Osteocyte (in vitro differentiated cells): ENCODE data around the gene SHISA7. TPM values are rescaled to one million over a fixed set of nuclear protein-coding genes. Genes with fewer than 3 reads are reported as not detected.

ENCODE experiments used
- total RNA-seq: library from RNA; stranded (reverse); gene quantifications from 2 replicates; pipeline ENCODE4 v1.2.1, GENCODE V29; 2021

The SHISA7 gene
- total RNA-seq, 1 donor from 2014 or later = not detected

Other genes starting within 250 kb of the SHISA7 start
- gene PTPRH, start 233.8 kb downstream of the SHISA7 start, total RNA-seq = 0.31 TPM in 1 of 2 replicates, not detected in the other
- gene TMEM86B, start 214.5 kb downstream of the SHISA7 start, total RNA-seq = 2.9 and 3.2 TPM in 2 replicates
- gene PPP6R1, start 184.3 kb downstream of the SHISA7 start, total RNA-seq = 63.0 and 67.1 TPM in 2 replicates
- gene HSPBP1, start 163.2 kb downstream of the SHISA7 start, total RNA-seq = 29.8 and 33.2 TPM in 2 replicates
- gene BRSK1, start 159.3 kb downstream of the SHISA7 start, total RNA-seq = 18.0 and 23.9 TPM in 2 replicates
- gene TMEM150B, start 118.0 kb downstream of the SHISA7 start, total RNA-seq = not detected in 2 replicates
- gene KMT5C, start 103.4 kb downstream of the SHISA7 start, total RNA-seq = 12.4 and 18.6 TPM in 2 replicates
- not detected in 2 replicates for gene COX6B2, start 88.6 kb downstream of the SHISA7 start, total RNA-seq
- gene GARIN5B, start 80.0 kb downstream of the SHISA7 start, total RNA-seq = not detected in 2 replicates
- 0.91 and 1.0 TPM in 2 replicates for gene IL11, start 72.8 kb downstream of the SHISA7 start, total RNA-seq
- gene TMEM190, start 66.5 kb downstream of the SHISA7 start, total RNA-seq = not detected in 2 replicates
- 0.70 and 1.1 TPM in 2 replicates for gene TMEM238, start 59.0 kb downstream of the SHISA7 start, total RNA-seq
- gene RPL28, start 57.4 kb downstream of the SHISA7 start, total RNA-seq = 1,845 and 2,000 TPM in 2 replicates
- gene UBE2S, start 35.5 kb downstream of the SHISA7 start, total RNA-seq = 70.7 and 71.1 TPM in 2 replicates
- 37.0 and 39.8 TPM in 2 replicates for gene ISOC2, start 18.3 kb upstream of the SHISA7 start, total RNA-seq
- gene C19orf85, start 21.5 kb upstream of the SHISA7 start, total RNA-seq = not detected in 2 replicates
- 10.4 and 11.6 TPM in 2 replicates for gene ZNF628, start 33.3 kb upstream of the SHISA7 start, total RNA-seq
- 54.2 and 58.2 TPM in 2 replicates for gene NAT14, start 41.9 kb upstream of the SHISA7 start, total RNA-seq
- gene SSC5D, start 45.1 kb upstream of the SHISA7 start, total RNA-seq = 21.5 and 22.1 TPM in 2 replicates
- not detected in 2 replicates for gene SBK2, start 93.8 kb upstream of the SHISA7 start, total RNA-seq
- not detected in 2 replicates for gene SBK3, start 102.2 kb upstream of the SHISA7 start, total RNA-seq
- gene ZNF579, start 137.5 kb upstream of the SHISA7 start, total RNA-seq = 27.4 and 29.2 TPM in 2 replicates
- gene FIZ1, start 156.2 kb upstream of the SHISA7 start, total RNA-seq = 17.0 and 19.1 TPM in 2 replicates
- gene ZNF524, start 157.0 kb upstream of the SHISA7 start, total RNA-seq = 15.5 and 15.6 TPM in 2 replicates
- gene ZNF865, start 162.3 kb upstream of the SHISA7 start, total RNA-seq = 16.9 and 19.2 TPM in 2 replicates
- gene ZNF784, start 181.3 kb upstream of the SHISA7 start, total RNA-seq = 9.2 and 9.6 TPM in 2 replicates
- 62.3 and 79.8 TPM in 2 replicates for gene ZNF580, start 197.7 kb upstream of the SHISA7 start, total RNA-seq
- gene ZNF581, start 200.3 kb upstream of the SHISA7 start, total RNA-seq = 29.6 and 33.8 TPM in 2 replicates
- gene CCDC106, start 204.9 kb upstream of the SHISA7 start, total RNA-seq = 25.9 and 28.1 TPM in 2 replicates
- gene U2AF2, start 211.7 kb upstream of the SHISA7 start, total RNA-seq = 174 and 189 TPM in 2 replicates
- gene EPN1, start 231.9 kb upstream of the SHISA7 start, total RNA-seq = 142 and 148 TPM in 2 replicates